Erythroblast (primary cell): ENCODE results near the gene LGALS9.

Experiments used
- GATA1 ChIP-seq: IDR thresholded peaks from 2 replicates; pipeline ENCODE4 v1.6.1; 2011; ENCODE audit warnings: low read depth, mild to moderate bottlenecking, control low read depth, low read length, moderate library complexity
- POLR2A ChIP-seq: IDR thresholded peaks from 2 replicates; pipeline ENCODE4 v1.6.1; 2011; ENCODE audit warnings: mild to moderate bottlenecking, low read length

GRCh38 chr17:27647765-27648164 is 16.8 kb downstream of the LGALS9 start:
- TF ChIP-seq POLR2A (no peak), GATA1 (no peak)
